KOPT-K1 (cell line): ENCODE data around the gene CRYZL1.
"Not testable (repeated sequence)": the region's sequence is repeated elsewhere in the genome, so short reads cannot be mapped to it uniquely, and the experiment has no call there.

ENCODE experiments used
- H3K27ac ChIP-seq: fragments of 200-600 bp; sonication (generic); 2 replicates; pipeline ENCODE4 v1.5.1; 2016; ENCODE audit warnings: antibody characterized with exemption, mild to moderate bottlenecking, low read depth, low read length; ENCODE audit not compliant: poor library complexity, severe bottlenecking
- H3K36me3 ChIP-seq: fragments of 200-600 bp; sonication (generic); 2 replicates; pipeline ENCODE4 v1.5.1; 2017; ENCODE audit warnings: antibody characterized with exemption, mild to moderate bottlenecking, low read length, moderate library complexity; ENCODE audit not compliant: insufficient read depth
- H3K9me3 ChIP-seq: fragments of 200-600 bp; sonication (generic); 2 replicates; pipeline ENCODE4 v1.5.1; 2017; ENCODE audit warnings: antibody characterized with exemption, low read length, mild to moderate bottlenecking; ENCODE audit not compliant: insufficient read depth, poor library complexity, severe bottlenecking

Gene CRYZL1

DNA sequence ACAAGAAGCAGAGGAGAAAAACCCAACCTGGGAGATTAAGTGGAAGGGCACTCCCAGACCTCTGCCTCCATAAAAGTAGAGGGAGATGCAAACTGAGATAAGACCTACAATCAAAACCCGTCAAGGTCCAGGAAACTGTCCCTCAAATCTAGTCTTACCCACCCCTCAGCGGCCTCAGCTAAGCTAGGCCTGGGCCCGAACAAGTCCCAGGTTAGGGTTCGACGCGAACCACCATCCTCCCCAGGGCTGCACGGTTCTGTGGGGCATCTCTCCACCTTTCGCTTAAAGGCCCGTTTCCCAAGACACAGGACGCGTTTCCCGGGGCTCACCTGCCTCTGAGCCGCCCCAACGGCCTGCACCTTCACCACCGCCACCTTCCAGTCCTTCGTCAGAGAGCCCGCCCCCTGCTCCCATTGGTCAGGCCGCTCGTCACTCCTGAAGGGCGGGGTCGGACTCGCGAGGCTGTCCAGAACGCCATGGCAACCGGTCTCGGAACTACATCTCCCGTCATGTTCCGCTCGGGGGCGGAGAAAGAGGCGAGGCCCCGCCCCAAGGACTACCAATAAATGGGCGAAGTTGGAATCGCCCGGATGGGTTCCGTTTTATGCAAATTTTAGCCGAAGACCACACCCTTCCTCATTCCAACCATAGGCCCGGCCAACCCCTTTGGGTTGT lies at the start of gene CRYZL1:
Gene CRYZL1, minus strand, starts transcription at position 390 of the 675 bp plus-strand sequence. CDS start 10,190 bp downstream, outside the sequence.
- Histone ChIP-seq H3K36me3 (0 out of 2 replicates have a peak, but pooled peaks cover 6% of the 10 kb centered on the region), H3K27ac (peak within 1 kb of the TSS; percentile 78), H3K9me3 (no peaks in the 10 kb centered on the region)

DNA sequence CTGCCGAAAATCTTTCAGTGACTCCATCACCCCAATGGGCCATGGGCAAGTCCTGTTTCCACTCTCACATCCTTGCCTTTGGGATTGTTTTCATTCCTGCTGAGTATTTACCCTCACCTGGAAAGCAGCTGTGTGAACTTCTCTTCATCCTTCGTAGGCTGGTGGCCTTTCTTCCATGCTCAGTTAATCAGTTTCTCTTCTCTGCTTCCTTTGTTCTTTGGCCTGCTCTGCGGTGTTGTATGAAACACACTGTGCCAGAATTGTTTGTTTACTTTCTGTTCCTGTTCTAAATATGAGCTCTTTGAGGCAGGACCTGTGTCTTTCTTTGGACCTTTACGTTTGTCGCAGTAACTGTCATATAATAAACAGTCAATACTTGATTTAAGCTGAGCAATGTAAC lies 49.3 kb upstream of the CRYZL1 start:
- Histone ChIP-seq H3K9me3 (no peaks in the 10 kb centered on the region), H3K27ac (no peak overlapping the region), H3K36me3 (no peaks in the 10 kb centered on the region)

DNA sequence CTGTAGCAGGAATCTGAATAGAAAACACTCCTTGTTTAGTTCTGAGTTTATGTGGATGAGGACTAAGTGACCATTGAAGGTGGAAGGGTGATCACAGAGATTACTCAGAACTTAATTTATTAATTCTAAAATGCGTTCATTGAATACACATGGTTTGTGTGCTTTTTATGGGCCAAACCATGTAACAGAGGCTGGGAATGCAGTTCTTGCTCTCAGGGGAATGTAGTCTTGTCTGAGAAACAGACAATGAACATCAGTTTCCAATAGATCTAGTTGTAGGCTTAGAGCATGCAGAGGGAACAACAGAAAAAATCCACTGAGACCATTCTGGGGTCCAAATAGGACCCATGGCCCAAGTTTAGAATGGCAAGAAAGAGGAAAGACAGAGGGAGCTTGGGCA lies 46.8 kb upstream of the CRYZL1 start:
- Histone ChIP-seq H3K36me3 (no peaks in the 10 kb centered on the region), H3K27ac (no peak overlapping the region), H3K9me3 (no peaks in the 10 kb centered on the region)

DNA sequence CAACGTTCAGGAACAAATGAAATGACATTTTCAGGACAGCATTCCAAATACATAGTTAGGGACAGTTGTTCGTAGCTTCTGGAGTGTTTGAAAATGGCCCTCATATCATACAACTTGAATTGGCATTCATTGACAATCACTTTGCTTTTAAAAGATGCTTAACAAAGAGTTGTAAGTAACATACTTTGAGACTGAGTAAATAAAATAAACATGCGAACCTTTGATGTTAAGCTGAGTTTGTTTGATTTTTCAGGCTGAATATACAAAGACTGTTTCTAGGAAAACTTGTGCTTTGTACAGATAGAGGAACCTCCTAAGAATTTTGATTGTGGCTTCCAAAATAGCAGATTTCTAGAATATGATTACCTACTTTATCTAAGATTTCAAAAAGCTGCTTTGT lies 46.1 kb upstream of the CRYZL1 start:
- Histone ChIP-seq H3K27ac (no peak overlapping the region), H3K9me3 (no peaks in the 10 kb centered on the region), H3K36me3 (no peaks in the 10 kb centered on the region)

DNA sequence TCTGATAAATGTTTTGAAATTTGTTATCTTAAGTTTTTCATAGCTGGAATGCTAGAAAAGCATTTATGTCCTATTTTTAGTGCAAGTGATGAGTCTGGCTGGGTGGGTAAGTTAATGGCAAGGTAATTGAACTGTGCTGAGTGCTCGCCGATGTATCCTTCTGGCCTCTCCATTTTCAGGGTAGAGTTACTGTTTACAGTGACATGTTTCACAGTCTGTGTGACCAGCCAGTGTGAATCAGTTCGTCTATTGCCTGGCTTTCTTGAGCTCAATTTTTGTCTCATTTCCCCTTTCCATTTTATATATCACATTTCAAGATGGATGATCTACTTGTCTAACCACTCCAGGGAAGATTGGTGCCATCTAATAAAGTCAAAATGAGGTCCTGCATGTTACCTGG lies 44.8 kb upstream of the CRYZL1 start:
- Histone ChIP-seq H3K27ac (no peak overlapping the region), H3K9me3 (no peaks in the 10 kb centered on the region), H3K36me3 (no peaks in the 10 kb centered on the region)

DNA sequence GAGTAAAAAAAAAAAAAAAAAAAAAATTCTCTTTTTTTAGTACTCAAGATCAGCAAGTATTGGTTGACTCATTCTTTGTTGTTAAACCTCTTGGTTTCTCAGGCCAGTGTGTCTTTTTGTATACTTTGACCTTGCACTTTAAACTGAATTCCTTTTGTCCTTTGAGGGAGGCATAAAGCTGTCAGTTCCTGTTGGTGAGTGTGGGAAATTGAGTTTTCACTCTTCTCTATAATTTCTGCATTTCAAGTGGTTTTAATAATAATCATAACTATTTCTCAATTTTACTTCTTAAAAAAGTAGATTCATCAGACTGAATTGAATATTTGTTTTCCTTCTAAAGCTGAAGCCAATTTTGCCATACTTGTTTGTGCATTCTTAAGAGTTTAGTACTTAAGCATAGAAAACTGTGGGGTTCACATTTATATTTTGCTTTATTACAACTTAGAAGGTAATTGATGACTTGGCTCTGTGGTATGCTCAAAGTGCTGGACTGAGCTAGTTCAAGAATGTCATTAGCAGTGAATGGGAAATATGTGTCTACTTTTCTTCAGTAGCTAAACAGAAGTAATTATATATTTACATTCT lies 44.2 kb upstream of the CRYZL1 start:
- Histone ChIP-seq H3K27ac (no peak overlapping the region), H3K9me3 (no peaks in the 10 kb centered on the region), H3K36me3 (no peaks in the 10 kb centered on the region)

DNA sequence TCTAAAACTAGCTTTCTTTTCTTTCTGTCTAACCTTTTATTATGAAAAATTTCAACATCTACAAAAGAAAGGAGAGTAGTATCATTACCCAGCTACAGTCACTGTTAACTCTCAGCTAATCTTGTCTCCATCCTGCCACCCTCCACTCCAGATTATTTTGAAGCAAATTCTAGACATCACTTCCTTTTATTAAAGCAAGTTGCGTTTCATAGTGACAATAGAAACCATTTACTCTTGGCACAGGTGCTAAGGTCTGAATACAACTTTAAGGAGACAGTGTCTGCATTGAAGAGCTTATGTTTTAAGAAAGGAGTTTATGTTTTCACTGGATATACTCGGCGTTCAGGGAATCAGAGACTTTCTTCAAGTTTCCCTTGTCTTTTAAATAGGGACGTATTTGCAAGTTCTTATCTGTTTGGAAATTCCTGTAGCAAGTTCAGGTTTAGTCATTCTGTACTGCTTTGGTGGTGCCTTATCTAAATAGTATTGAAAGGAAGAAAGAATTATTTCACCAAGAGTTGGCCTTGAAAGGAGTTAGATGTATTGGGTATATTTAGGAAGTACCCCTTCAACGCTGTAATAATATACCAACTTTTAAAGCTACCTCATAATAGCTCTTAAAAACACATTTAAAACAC lies 43.5 kb upstream of the CRYZL1 start:
- Histone ChIP-seq H3K27ac (no peak overlapping the region), H3K36me3 (no peaks in the 10 kb centered on the region), H3K9me3 (no peaks in the 10 kb centered on the region)

DNA sequence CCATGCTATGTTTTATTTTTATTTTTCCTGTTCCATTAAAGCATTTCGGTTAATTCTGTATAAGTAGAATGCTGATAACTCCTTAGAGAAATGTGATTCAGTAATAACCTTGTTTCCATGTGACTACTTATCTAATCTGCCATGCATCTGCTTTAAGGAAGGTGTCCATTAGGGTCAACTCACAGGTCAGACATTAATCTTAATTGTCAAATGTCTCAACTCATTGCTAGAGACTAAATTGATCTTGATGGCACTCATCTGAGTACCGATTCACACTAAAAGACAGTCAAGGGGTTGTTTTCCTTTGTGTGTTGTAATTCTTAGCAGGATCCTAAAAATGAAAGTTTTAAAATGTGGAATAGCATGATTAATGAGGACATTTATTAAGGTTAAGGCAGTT lies 42.5 kb upstream of the CRYZL1 start:
- Histone ChIP-seq H3K9me3 (no peaks in the 10 kb centered on the region), H3K36me3 (no peaks in the 10 kb centered on the region), H3K27ac (no peak overlapping the region)

DNA sequence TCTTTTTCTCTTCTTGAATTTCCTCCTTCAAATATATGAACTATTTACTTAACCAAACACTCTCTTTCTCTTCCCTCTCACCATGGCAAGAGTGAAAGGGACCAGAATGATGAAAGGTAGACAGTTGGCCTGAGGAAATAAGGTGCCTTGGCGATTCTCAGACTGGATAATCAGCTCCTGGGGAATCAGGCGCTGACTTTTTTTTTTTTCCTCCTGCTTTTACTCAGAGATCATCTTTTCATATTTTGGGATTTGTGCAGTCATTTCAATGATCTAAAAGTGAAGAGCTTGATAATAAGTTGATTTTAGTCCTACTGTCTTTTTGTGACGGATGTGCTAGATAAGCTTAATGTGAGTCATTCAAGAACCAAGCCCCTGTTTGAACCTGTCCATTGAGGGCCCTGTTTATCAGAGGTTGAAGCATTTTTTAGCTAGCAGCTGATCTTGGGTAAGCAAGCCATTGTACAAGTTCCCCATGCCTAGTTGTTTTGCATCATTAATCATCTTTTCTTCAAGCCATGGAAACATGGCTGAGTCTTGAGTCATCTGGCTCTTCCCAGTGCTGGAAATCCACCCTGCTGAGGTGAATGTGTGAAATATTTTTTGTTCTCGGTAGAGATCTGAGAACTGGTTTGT lies 41.6 kb upstream of the CRYZL1 start:
- no peaks in the 10 kb centered on the region for H3K36me3 ChIP-seq
- H3K9me3 ChIP-seq = no peaks in the 10 kb centered on the region
- no peak overlapping the region for H3K27ac ChIP-seq

DNA sequence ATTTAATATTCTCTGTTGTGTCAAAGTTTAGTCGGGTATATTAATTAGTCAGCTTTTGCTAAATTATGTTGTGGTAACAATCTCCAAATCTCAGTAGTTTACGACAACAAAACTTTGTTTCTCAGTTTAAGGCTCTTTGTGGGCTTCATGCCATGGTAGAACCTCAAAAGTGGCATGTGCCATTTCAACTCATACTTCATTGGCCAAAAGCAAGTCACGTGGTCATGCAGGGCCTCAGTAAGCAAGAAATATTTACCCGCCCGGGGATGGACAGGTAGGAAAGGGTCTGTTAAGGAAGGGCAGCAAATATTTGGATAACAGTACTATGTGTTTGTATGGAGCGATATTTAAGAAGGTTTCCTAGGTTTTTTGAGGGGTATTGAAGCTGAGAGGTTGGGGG lies 39.3 kb upstream of the CRYZL1 start:
- H3K36me3 ChIP-seq = no peaks in the 10 kb centered on the region
- no peak overlapping the region for H3K27ac ChIP-seq
- H3K9me3 ChIP-seq = no peaks in the 10 kb centered on the region

DNA sequence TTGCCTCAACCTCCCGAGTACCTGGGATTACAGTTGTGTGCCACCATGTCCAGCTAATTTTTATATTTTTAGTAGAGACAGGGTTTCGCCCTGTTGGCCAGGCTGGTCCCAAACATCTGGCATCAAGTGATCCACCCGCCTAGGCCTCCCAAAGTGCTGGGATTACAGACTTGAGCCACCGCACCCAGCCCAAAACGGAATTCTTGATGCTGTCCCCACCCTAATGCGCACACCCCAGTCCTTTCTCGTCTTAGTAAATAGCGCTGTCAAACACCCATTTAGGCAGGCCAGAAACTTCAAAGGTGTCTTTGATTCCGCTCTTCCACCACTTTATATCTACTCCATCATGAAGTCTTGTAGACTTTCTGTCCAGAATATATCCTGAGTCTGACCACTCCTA lies 35.9 kb upstream of the CRYZL1 start:
- Histone ChIP-seq H3K27ac (no peak overlapping the region), H3K9me3 (no peaks in the 10 kb centered on the region), H3K36me3 (no peaks in the 10 kb centered on the region)

DNA sequence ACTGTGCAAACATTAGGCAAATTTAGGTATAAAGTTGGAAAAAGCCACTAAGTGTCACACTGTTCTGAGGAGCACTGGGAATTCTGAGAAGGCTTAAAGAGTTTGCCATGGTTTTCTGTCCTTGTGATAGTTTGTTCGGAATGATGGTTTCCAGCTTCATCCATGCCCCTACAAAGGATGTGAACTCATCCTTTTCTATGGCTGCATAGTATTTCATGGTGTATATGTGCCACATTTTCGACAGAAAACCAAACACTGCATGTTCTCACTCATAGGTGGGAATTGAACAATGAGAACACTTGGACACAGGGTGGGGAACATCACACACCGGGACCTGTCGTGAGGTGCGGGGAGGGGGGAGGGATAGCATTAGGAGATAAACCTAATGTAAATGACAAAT lies 35.1 kb upstream of the CRYZL1 start:
- H3K27ac ChIP-seq, H3K9me3 ChIP-seq, H3K36me3 ChIP-seq: not testable (repeated sequence)

DNA sequence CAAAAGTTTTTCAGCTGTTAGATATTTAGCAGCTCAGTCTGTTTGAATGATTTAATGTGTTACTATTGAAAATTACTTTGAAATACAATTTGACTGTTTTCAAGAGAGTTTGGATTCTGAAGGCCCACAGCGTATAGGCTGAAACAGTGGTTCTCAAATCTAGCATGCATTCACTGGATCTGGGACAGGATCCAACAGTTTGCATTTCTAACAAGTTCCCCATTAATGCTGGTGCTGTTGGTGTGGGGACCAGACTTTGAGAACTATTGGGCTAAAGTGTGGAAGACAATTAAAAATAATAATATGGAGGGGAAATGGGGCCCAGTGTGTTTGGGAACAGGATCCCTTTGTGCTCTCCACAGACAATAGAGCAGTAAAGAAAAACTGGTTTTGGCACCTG lies 32.7 kb upstream of the CRYZL1 start:
- Histone ChIP-seq H3K36me3 (no peaks in the 10 kb centered on the region), H3K9me3 (no peaks in the 10 kb centered on the region), H3K27ac (no peak overlapping the region)

DNA sequence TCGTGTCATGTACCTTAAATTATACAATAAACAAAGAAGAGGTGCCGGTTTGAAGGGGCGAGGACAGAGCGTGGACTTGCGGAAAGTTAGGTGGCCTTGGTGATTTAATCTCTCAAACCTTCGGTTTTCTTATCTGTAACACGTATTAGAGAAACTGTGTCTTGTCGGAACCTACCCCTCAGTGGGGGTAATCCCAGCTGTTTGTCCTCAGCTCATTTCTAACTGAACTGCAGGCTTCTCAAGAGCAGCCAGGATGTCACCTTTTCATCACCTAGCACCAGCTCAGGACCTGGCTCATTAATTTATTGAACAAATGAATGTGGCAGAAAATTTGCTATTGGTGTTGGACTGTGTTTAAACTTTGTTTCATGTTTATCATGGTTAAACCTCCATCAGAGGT lies 31.9 kb upstream of the CRYZL1 start:
- Histone ChIP-seq H3K36me3 (no peaks in the 10 kb centered on the region), H3K27ac (no peak overlapping the region), H3K9me3 (no peaks in the 10 kb centered on the region)

DNA sequence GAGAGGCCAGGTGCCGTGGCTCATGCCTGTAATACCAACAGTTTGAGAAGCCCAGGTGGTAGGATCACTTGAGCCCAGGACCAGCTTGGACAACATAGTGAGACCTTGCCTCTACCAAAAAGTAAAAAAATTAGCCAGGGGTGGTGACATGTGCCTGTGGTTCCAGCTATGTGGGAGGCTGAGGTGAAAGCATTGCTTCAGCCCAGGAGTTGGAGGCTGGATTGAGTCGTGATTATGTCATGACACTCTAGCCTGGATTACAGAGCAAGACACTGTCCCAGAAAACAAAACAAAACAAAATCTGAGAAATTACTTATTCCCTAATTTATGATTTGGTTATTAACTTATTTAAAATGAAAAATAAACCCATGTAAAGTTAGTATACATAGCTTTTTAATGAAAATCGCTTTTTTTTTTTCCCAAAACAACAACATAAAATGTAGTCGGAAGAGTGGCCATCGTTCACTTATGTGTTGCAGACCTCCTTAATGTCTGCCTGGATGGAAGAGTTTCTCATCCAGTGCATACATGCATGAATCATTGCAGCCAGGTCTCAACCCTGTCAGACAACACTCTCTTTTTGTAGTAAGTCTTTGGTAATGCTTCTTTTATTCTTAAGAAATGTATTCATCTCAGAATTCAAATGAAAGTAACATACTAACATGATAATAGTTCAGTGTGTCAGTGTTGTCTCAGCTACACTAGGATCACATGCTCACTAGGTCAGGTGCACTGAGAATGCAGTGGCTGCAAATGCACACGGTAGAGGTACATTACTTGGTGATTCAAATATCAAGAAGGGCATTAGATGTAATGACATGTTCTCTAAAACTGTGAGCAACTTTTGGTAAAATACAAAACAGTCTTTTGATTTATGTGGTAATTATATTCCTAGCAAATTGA lies 28.8 kb upstream of the CRYZL1 start:
- H3K9me3 ChIP-seq = no peaks in the 10 kb centered on the region
- no peak overlapping the region for H3K27ac ChIP-seq
- no peaks in the 10 kb centered on the region for H3K36me3 ChIP-seq
